HG03095 (cell line): Measurements from ENCODE around the gene PLTP.
"Not testable (repeated sequence)": the region's sequence is repeated elsewhere in the genome, so short reads cannot be mapped to it uniquely, and the experiment has no call there.

Source experiments
- ATAC-seq: cut with Tn5 transposase; IDR thresholded peaks from one replicate; pipeline ENCODE4 v1.9.1; 2021; ENCODE audit warnings: moderate library complexity; ENCODE audit not compliant: unreplicated experiment

The PLTP gene

DNA sequence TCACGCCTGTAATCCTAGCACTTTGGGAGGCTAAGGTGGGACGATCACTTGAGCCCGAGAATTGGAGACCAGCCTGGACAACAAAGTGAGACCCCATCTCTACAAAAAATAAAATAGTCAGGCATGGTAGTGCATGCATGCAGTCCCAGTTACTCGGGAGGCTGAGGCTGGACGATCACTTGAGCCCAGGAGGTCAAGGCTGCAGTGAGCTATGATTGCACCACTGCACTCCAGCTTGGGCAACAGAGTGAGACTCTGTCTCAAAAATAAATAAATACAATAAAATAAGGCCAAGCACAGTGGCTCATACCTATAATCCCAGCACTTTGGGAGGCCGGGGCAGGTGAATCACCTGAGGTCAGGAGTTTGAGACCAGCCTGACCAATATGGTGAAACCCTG, 10.6 kb downstream of the PLTP start:
- not testable (repeated sequence) for ATAC-seq

DNA sequence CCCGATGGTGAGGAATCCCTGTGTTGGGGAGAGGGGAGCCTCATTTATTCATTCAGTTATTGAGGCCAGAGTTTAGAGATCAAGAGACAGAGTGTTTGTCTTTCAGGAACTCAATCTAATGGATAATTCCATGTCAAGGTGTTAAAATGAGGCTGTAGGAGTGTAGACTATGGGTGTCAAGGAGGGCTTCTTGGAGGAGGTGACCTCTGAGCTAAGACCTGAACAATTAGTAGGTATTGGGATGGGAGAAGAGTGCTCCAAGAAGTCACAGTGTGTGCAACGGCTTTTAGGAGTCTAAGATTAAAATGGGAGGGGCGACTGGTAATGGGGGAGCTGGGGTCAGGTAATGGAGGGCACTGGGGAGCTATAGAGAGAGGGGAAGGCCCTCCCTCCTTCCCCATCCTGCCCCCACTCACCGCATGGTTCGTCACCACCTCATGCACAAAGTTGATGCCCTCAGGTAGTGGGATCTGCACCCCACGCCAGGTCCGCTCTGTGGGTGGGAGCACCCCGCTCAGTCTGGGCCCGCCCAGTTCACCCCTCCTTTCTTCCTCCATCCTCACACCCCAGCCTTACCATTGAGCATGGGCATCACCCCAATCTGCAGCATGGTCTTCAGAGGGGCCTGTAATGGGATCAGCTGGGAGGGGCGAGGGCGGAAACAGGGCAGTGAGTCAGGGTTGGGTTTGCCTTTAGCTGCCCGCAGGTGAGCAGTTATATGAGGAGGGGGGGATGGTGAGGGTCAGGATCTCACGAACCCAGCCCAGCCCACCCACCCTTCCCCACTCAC, 12.7 kb downstream of the PLTP start:
- ATAC-seq = no peak

DNA sequence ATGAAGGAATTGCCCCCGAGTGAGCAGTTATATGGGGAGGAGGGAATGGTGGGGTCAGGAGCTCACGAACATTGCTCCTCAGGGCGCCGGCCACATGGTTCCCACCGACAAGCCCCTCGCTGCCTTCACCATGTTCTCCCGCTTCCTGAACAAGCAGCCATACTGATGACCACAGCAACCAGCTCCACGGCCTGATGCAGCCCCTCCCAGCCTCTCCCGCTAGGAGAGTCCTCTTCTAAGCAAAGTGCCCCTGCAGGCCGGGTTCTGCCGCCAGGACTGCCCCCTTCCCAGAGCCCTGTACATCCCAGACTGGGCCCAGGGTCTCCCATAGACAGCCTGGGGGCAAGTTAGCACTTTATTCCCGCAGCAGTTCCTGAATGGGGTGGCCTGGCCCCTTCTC, 13.7 kb downstream of the PLTP start:
- ATAC-seq = no peak

DNA sequence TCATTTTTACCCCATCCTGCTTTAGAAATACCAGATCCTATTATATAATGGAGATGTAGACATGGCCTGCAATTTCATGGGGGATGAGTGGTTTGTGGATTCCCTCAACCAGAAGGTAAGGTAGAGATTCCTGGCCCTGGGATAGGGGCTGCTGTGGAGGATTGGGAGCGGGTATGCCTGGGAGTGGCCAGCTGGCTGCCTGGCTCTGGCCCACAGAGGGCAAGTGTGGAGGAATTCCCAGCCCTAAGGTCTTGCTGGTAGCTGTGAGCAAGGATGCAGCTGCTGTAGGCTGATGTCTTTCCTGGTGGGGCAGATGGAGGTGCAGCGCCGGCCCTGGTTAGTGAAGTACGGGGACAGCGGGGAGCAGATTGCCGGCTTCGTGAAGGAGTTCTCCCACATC, 14.3 kb downstream of the PLTP start:
- no peak for ATAC-seq

DNA sequence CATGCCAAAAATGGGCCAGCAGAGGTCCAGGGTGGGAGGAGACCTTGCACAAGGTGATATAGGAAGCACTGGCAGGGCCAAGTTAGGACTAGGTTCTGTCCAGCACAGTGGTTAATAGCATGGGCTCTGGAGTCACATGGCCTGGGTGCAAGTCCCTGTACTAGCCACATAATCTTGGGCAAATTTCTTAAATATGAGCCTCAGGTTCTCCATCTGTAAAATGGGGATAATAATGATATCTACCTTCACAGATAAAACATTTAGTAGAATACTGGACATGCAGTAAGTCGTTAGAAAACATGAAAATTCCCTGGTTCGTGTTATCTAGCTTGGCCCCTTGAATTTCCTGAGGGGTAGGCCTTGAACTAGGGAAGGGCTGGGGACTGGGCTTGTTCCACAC, 14.7 kb downstream of the PLTP start:
- ATAC-seq = no peak

DNA sequence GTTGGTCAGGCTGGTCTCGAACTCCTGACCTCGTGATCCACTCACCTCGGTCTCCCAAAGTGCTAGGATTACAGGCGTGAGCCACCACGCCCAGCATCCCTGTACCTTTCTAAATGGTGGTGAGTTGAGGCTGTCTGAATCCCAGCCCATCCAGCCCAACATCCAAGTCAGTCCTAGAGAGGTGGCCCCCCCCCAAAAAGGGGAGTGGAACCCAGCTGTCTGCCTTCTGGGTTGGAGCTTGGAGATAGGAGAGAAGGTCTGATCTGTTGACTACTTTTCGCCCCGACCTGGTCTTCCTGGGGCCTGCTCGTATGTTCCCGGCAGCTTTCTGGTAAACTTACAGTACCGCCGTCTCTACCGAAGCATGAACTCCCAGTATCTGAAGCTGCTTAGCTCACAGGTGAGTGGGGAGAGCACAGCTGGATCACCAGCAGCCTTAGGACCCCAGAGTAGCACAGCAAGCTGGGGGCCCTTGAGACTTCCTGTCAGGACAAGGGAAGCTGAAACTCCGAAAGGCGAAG, 15.3 kb downstream of the PLTP start:
- no peak for ATAC-seq

DNA sequence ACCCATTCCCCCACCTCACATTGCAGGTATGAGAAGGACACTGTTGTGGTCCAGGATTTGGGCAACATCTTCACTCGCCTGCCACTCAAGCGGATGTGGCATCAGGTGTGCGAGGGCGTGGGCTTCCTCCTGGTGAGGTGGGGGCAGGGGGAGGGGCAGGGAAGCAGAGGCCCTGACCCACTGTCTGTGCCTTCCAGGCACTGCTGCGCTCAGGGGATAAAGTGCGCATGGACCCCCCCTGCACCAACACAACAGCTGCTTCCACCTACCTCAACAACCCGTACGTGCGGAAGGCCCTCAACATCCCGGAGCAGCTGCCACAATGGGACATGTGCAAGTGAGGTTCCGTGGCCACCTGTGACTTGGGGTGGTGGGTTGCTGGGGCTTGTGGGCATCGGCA, 17.2 kb downstream of the PLTP start:
- no peak for ATAC-seq

DNA sequence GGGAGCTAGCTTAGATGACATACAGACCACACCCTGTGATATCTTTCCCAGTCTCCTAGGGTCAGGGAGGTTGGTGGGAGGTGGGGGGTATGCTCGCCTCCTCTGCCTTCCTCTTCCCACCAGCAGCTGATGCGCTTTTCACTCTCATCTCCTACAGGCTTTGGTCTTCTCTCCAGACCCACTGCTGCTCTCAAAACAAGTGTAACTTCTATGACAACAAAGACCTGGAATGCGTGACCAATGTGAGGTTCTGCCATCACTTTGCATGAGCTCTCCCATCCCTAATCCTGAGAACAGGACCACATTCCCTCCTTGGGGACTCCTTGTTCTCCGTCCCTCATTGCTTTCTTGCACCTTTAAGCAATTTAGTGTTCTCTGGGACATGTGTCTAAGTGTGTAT, 18.1 kb downstream of the PLTP start:
- no peak for ATAC-seq

DNA sequence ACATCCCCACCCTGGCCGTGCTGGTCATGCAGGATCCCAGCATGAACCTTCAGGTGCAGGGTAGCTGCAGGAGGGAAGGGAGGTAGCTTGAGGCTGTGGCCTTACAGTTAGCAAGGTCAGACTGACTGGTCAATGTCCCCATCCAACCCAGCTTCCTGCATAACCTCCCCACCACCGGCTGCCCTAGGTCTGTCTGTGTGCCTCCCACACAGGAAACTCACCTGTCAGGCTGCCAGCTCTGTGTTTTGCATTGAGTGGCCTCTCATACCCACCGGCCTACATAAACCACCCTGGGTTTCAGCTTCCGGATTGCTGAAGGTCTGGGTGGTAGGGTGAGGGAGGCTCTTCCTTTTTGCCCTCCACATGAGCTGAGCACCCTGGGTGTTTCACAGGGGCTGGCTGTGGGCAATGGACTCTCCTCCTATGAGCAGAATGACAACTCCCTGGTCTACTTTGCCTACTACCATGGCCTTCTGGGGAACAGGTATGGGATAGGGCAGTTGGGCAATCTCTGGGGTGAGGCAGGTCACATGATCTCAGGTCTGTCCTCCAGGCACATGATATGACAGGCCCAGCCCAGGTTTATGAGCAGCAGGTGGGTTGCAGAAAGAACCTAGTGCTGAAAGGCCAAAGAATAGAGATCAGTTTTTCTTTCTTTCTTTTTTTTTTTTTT, 19.0 kb downstream of the PLTP start:
- no peak for ATAC-seq

DNA sequence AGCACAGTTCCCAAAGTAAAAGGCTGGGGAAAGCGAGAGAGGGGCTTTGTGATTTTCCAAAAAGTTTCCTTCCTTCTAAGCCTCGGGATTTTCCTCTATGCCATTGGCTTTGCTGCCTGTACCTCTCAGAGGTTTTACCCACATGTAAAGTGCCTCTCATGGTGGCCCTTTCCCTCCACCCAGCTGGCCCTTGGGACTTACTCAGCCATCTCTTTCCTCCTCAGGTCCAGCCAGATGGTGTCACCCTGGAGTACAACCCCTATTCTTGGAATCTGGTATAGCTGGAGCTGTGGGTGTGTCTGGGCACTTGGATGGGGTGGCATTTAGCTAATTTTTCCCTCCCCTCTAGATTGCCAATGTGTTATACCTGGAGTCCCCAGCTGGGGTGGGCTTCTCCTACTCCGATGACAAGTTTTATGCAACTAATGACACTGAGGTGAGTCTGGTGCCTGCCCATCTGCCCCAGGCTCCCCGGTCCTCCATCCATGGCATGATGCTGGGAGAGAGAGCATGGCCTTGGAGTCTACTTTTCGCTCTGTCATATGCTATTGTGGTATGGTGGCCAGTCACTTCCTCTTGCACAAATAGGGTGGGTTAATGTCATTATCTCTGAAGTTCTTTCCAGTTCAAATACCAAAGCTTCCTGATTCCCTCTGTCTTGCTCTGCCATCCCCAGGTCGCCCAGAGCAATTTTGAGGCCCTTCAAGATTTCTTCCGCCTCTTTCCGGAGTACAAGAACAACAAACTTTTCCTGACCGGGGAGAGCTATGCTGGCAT, 19.7 kb downstream of the PLTP start:
- no peak for ATAC-seq

DNA sequence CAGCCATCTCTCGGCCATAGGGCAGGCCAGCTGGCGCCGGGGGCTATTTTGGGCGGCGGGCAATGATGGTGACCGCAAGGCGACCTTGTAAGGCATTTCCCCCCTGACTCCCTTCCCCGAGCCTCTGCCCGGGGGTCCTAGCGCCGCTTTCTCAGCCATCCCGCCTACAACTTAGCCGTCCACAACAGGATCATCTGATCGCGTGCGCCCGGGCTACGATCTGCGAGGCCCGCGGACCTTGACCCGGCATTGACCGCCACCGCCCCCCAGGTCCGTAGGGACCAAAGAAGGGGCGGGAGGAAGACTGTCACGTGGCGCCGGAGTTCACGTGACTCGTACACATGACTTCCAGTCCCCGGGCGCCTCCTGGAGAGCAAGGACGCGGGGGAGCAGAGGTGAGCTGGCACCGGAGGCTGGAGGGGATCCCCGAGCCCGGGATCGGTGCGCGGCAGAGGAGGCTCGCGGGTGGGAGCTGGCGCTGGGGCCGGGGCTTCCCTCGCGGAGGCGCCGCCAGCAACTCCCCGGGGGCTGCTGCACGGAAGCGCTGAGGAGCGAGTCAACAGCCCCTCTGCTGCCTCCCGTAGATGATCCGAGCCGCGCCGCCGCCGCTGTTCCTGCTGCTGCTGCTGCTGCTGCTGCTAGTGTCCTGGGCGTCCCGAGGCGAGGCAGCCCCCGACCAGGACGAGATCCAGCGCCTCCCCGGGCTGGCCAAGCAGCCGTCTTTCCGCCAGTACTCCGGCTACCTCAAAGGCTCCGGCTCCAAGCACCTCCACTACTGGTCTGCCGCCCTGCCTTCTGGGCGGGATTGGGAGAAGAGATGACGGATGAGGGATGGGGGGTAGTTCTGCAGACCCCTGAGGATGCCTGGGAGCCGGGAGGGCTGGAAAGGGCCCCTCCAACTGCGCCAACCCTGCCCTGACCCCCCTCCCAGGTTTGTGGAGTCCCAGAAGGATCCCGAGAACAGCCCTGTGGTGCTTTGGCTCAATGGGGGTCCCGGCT, 20.7 kb downstream of the PLTP start, which contains the start of the genes CTSA and NEURL2:
Gene CTSA (plus strand): TSS at position 351 of the 999 bp plus-strand sequence. CDS start 234 bp downstream, at position 585.
Gene NEURL2 (minus strand): TSS at position 224 of the 999 bp plus-strand sequence. CDS start 217 bp downstream, at position 7.
- peak; percentile 68 for ATAC-seq

DNA sequence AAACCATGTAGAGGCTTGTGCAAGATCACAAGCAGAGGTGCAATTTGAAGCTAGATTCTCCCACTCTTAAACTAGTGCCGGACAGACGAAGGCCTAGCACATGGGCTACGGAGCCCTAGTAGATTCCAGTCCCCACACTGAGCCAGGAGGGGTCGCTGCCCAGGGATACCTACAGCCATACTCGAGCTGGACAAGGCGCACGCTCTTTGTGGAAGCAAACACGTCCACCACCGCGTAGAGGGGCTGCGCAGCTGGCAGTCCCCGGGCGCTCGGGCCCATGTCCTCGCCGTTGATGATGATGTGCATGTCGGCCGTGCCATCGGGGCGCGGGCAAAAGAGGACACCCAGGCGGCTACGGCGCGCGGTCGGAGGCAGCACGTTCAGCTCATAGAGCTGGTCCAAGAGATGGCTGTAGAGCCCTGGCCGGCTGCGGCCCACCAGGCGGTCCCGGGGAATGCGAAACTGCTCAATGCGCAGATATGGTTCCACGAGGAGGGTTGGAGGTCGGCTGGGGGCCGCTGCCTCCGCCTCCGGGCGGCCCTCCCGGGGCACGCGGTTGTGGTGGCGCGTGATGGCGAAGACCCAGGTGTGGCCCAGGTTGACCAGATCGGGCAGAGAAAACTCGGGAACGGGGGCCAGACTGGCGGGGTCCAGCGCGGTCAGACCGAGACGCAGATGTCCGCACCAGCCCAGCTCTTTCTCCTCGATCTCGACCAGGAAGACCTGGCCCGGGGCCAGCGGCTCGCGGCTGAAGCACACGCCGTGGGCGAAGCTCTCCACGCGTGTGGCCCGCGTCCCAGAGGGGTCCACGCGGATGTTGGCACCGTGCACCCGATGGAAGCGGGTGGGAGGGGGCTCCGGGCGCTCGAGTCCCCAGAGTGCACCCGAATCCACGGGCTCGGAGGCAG, 21.6 kb downstream of the PLTP start:
- ATAC-seq = no peak

DNA sequence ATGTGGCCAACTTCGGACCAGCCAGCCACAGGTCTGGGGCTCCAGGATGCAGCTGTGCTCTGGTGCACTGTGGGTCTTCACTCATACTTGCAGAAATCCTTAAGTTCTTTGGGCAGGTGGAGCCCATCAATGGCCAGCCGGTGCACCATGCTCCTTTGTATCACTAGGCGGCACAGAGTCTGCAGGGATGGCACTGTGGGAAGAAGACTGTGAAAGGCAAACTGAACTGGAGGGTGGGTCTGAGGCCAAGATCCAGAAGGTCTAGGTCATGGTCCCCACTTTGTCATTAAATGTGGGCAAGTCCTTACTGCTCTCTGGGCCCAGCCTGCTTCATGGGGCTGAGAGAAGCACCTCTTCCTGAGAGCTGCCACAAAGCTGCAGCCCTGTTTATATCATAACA, 23.3 kb downstream of the PLTP start:
- no peak for ATAC-seq

DNA sequence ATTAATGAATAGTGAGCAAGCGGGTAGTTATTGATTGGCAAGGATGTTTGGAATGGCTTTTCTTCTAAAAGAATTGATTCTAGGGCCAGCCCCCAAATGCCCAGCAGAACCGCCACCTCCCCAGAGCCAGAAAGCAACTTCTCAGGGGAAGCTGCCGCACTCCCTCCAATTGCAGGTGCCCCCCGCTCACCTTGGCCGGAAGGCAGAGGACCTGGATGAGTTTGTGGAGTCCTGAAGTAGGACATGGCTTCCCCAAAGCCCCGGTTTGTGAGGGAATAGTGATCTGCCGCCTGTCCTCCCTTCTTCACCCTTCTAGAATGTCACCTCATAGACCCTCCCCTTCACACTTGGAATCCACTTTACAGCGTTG, 24.6 kb downstream of the PLTP start, which contains the start of gene SPATA25:
Gene SPATA25 (minus strand): TSS at position 277 of the 370 bp plus-strand sequence. CDS start 32 bp downstream, at position 245.
- no peak for ATAC-seq

DNA sequence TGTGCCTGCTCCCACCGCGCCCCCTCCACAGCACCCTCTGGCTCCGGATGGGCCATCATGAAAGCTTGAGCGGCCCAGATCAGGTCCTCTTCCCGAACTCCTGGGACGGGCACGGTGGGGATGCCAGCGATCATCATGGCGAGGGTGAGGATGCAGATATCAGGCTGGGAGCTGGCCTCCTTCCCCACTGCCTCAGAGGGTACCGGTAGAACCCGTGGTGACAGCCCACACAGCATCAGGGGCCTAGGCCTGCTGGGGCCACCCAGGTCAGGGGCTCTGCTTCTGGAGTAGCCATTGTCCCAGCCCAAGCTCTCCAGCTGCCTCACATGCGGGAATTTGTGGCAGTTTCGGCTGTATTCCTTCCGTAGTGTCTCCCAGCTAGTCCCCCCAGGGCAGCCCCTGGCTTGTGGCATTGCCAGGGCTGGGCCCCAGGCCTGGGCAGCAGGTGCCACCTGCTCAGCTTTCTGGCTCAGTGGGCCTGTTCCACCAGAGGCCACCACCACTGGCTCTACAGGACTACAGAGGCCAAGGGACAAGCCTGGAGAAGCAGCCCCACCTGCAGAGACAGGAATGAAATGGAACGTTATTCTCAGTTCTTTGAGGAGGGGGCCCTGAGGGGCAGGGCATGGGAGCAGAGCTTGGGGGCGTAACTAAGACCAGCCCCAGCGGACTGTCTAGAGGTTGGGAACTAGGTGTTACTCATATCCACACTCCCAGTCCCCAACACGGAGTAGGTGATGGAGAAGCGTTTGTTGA, 25.2 kb downstream of the PLTP start:
- no peak for ATAC-seq

DNA sequence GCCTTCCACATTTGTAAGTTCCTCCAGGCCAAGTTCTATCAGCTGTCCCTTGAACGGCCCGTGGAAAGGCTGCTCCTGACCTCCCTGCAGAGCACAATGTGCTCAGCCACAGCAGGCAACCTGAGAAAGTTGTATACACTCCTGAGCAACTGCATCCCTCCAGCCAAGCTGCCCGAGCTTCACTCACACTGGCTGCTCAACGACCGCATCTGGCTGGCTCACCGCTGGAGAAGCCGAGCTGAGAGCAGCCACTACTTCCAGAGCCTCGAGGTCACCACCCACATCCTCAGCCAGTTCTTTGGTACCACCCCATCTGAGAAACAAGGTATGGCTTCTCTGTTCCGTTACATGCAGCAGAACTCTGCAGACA, 28.9 kb downstream of the PLTP start:
- no peak for ATAC-seq

DNA sequence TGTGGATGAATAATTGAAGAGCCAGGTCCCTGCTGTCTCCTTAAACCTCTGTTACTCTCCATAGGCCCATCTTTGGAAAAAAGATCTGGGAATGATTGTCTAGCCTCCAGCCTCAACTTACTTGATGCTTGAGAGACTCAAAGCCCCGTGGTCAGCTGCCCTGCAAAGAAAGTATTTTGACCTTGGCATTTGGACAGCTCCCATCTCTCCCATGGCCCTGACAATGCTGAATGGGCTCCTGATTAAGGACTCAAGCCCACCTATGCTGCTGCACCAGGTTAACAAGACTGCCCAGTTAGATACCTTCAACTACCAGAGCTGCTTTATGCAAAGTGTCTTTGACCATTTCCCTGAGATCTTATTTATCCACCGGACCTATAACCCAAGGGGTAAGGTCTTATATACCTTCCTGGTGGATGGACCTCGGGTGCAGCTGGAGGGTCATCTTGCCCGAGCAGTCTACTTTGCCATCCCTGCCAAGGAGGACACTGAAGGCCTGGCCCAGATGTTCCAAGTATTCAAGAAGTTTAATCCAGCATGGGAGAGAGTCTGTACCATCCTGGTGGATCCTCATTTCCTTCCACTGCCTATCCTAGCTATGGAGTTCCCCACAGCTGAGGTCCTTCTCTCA, 29.4 kb downstream of the PLTP start:
- ATAC-seq = no peak
